D721Med (cell line): ENCODE results near the gene NODAL.

Experiments used
- DNase-seq: peaks from one replicate; pipeline ENCODE4 v3.0.0; 2011; ENCODE audit warnings: low spot score; ENCODE audit not compliant: insufficient read length
- FAIRE-seq: peaks from 2 replicates; lab custom pipeline; 2011; peaks lifted over from hg19 to GRCh38; lab: Jason Lieb, UNC
- TF ChIP-seq, protein P1 (sequence below): IDR thresholded peaks from 2 replicates; pipeline ENCODE4 v1.5.1; 2012; ENCODE audit warnings: mild to moderate bottlenecking, control low read depth; ENCODE audit not compliant: insufficient read depth; ENCODE audit errors: missing control alignments

NODAL gene

GRCh38 chr10:70480239-70480861 is 38.9 kb upstream of the NODAL start:
- TF ChIP-seq, protein P1, sequence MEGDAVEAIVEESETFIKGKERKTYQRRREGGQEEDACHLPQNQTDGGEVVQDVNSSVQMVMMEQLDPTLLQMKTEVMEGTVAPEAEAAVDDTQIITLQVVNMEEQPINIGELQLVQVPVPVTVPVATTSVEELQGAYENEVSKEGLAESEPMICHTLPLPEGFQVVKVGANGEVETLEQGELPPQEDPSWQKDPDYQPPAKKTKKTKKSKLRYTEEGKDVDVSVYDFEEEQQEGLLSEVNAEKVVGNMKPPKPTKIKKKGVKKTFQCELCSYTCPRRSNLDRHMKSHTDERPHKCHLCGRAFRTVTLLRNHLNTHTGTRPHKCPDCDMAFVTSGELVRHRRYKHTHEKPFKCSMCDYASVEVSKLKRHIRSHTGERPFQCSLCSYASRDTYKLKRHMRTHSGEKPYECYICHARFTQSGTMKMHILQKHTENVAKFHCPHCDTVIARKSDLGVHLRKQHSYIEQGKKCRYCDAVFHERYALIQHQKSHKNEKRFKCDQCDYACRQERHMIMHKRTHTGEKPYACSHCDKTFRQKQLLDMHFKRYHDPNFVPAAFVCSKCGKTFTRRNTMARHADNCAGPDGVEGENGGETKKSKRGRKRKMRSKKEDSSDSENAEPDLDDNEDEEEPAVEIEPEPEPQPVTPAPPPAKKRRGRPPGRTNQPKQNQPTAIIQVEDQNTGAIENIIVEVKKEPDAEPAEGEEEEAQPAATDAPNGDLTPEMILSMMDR, result no peak
- FAIRE-seq, result no peak
- no peak for DNase-seq

- no peak for FAIRE-seq
Observed at GRCh38 chr10:70479626-70480238, 38.3 kb upstream of the NODAL start.

DNA sequence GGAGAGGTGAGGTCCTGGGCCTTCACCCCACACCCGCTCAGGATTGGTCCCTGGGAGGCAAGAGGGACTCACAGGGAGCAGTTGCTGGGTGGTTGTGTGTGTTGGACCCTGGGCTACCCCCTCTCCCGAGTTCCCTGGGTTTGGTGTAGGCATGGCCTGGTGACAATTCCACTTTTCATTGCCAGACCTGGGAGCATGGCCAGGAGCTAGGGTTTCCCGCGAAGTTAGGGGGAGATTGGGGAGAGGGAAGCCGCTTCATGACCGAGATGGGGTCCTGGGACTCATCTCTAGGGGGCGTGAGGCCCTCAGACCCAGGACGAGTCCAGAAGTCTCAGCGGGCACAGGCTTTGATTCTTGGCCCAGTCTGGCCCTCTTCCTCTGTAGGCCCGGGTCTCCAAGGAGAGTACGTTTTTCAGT is 37.7 kb upstream of the NODAL start:
- FAIRE-seq (no peak), DNase-seq (no peak)
- TF ChIP-seq, protein P1, result peak; percentile 17

More at GRCh38 chr10:70479626-70480238, 38.3 kb upstream of the NODAL start:
- no peak for DNase-seq
- TF ChIP-seq, protein P1, result no peak

- no peak for FAIRE-seq
- DNase-seq, result peak; percentile 63
- TF ChIP-seq, protein P1, result no peak
Observed at GRCh38 chr10:70478191-70479164, 37.0 kb upstream of the NODAL start, which contains the start of gene PALD1. PALD1 (plus strand) TSS chr10:70478767; CDS start chr10:70525952, 47,185 bp downstream.

- FAIRE-seq (no peak), DNase-seq (no peak)
- TF ChIP-seq, protein P1, result no peak
Observed at GRCh38 chr10:70477661-70478162, 36.2 kb upstream of the NODAL start.

GRCh38 chr10:70476249-70477035 is 35.0 kb upstream of the NODAL start:
- FAIRE-seq, result no peak
- TF ChIP-seq, protein P1, result no peak
- no peak for DNase-seq
